ENCODE data around the gene RTN4RL1.

RTN4RL1 gene

DNA sequence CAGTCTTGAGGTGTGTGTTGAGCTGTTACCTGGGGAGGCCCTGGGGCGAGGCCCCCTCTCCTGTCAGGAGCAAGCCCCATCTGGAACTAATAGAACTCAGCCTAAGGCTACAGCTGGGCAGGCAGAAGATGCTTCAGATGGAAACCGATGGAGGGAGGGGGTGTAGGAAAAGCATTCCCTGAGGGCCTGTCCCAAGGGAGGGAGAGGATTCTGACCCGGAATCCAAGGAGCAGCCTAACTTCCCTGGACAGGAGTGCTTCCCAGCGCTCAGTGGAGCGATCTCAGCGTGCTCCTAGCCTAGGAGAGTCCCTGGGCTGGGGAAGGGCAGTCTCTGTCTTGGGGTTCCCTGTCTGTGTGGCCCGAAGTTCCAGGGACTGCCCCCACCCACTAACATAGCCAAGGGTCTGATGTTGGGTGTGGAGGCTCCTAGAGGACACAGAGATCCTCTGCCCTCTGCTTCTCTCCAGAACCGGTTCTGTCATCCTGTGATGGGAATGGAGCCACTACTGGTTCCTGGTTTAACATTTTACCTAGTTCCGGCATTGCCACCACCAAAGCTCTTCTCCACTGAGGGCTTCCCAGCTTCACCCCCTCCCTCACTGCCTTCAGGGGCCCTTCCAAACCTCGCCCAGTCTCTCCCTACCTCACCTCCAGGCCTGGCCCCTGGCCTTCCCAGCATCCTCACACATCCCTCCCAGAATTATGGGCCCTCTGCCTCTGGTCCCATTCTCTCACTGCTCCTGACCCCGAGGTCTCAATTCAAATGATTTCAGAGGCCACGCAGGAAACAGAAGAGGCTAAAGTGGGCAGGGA, 58.7 kb downstream of the RTN4RL1 start:
- Histone ChIP-seq H3K36me3 (ENCODE audit: control insufficient read depth, insufficient read depth, low read length) (no peaks in the 10 kb centered on the region), H3K9me3 (ENCODE audit: control insufficient read depth, insufficient read depth, low read depth, low read length) (peaks cover 2% of the 10 kb centered on the region; the same call in 1 of the 2 replicates), H3K27me3 (ENCODE audit: control insufficient read depth, insufficient read depth, low read length) (peaks cover 15% of the 10 kb centered on the region; the same call in 1 of the 2 replicates), H3K9ac (ENCODE audit: low read length) (no peak overlapping the region), H3K27ac (ENCODE audit: low read depth, low read length) (no peak overlapping the region), H3K4me3 (ENCODE audit: low read depth, low read length) (no peak overlapping the region), H3K4me1 (ENCODE audit: control insufficient read depth, insufficient read depth, low read length) (peaks cover 27% of the 10 kb centered on the region)

DNA sequence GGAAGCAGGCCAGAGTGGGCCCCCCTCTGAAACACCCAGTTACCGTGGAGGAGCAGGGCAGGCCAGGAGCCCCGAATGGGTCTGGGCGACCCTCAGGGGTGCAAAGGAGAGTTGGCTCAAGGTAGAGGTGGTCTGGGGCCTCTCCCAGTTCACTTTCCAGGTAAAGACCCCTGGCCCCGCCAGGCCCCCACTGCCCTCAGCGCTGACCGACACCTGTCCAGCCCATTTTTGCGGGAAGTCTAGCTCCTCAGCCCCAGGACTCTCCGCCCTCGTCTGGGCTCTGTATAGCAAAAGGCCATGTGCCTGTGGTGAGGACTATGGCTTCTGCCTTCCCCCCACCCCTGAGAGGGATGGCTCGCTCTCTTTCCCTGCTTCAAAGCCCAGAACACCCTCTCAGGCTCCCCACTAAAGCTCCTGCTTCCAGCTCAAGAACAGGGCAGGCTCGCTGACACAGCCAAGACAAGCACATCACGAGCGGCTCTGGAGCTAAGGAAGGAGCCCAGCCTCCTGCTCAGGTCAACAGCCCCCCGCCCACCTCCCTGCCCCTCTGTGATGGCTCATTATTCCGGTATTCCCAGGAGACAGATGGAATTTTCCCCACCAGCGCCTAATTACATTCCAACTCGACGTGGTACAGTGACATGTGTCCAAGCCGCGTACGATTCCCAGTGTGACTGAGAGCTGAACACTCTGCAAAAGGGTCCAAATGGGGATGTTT, 59.4 kb downstream of the RTN4RL1 start:
- H3K4me3 ChIP-seq (ENCODE audit: low read depth, low read length): no peak overlapping the region
- H3K27ac ChIP-seq (ENCODE audit: low read depth, low read length): no peak overlapping the region

DNA sequence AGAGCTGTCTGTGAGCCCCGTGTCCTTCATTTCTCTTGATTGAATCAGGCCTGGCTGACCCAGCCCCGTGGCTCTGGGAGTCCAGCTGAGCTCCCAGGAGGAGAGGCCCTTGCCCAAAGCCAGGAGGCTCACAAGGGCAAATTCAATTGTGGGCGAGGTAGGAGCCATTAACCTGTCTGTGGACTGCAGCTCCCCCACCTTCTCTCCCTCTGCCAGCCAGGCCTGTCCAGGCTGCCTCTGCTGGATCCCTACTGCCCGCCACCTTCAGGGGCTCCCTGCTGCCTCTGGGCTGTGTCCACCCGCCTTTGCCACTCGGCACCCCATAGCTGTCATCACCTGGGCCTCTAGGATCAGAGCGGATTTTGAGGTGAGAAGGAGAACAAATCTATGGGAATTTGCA, 61.9 kb downstream of the RTN4RL1 start:
- Histone ChIP-seq H3K27me3 (ENCODE audit: control insufficient read depth, insufficient read depth, low read length) (peaks cover 31% of the 10 kb centered on the region), H3K27ac (ENCODE audit: low read depth, low read length) (no peak overlapping the region), H3K9me3 (ENCODE audit: control insufficient read depth, insufficient read depth, low read depth, low read length) (no peaks in the 10 kb centered on the region), H3K4me1 (ENCODE audit: control insufficient read depth, insufficient read depth, low read length) (peaks cover 37% of the 10 kb centered on the region), H3K4me3 (ENCODE audit: low read depth, low read length) (no peak overlapping the region), H3K9ac (ENCODE audit: low read length) (no peak overlapping the region), H3K36me3 (ENCODE audit: control insufficient read depth, insufficient read depth, low read length) (no peaks in the 10 kb centered on the region)

More for the DNA sequence above, 59.4 kb downstream of the RTN4RL1 start:
- Histone ChIP-seq H3K9ac (ENCODE audit: low read length) (no peak overlapping the region), H3K36me3 (ENCODE audit: control insufficient read depth, insufficient read depth, low read length) (no peaks in the 10 kb centered on the region), H3K4me1 (ENCODE audit: control insufficient read depth, insufficient read depth, low read length) (peaks cover 31% of the 10 kb centered on the region), H3K9me3 (ENCODE audit: control insufficient read depth, insufficient read depth, low read depth, low read length) (no peaks in the 10 kb centered on the region; the same call in 1 of the 2 replicates), H3K27me3 (ENCODE audit: control insufficient read depth, insufficient read depth, low read length) (peaks cover 13% of the 10 kb centered on the region; the same call in 1 of the 2 replicates)

DNA sequence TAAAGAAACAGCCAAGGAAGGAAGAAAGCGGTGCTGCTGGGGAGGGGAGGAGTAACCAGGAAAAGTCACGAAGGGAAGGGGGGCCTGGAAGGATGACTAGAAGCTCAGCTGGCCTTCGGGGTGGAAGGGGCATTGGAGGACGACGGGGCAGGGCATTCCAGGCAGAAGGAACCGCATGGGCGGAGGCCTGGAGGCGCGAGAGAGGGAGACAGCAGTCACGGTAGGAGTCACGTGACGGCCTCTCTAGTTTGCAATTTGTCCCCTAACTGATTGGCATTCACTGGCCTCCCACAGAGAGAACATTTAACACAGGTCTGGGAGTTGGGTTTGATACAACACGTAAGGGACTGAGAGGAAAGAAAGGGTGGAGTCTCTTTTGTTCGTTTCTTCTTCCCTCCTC, 63.9 kb downstream of the RTN4RL1 start:
- no peak overlapping the region for H3K27ac ChIP-seq (ENCODE audit: low read depth, low read length)
- peaks cover 49% of the 10 kb centered on the region for H3K27me3 ChIP-seq (ENCODE audit: control insufficient read depth, insufficient read depth, low read length)
- H3K36me3 ChIP-seq (ENCODE audit: control insufficient read depth, insufficient read depth, low read length): no peaks in the 10 kb centered on the region
- peaks cover 20% of the 10 kb centered on the region; the same call in 1 of the 2 replicates for H3K4me1 ChIP-seq (ENCODE audit: control insufficient read depth, insufficient read depth, low read length)
- H3K4me3 ChIP-seq (ENCODE audit: low read depth, low read length): peak overlapping the region; percentile 15; the same call in 1 of the 2 replicates
- H3K9ac ChIP-seq (ENCODE audit: low read length): no peak overlapping the region
- H3K9me3 ChIP-seq (ENCODE audit: control insufficient read depth, insufficient read depth, low read depth, low read length): no peaks in the 10 kb centered on the region

DNA sequence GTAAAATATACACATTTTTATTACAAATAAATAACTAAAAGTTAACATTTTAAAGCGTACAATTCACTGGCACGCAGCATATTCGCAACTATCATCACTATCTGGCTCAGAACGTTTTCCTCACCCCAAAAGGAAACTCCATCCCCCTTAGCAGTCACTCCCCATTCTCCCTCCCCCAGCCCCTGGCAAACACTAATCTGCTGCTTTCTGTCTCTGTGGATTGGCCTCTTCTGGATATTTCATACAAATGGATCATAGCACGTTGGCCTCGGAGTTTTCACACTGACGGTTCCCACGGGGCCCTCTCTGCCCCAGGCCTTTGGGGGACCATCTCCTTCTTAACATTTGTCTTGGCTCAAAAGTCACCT, 64.6 kb downstream of the RTN4RL1 start:
- no peaks in the 10 kb centered on the region for H3K36me3 ChIP-seq (ENCODE audit: control insufficient read depth, insufficient read depth, low read length)
- H3K4me1 ChIP-seq (ENCODE audit: control insufficient read depth, insufficient read depth, low read length): peaks cover 21% of the 10 kb centered on the region; the same call in 1 of the 2 replicates
- H3K4me3 ChIP-seq (ENCODE audit: low read depth, low read length): no peak overlapping the region
- no peak overlapping the region for H3K27ac ChIP-seq (ENCODE audit: low read depth, low read length)
- peaks cover 54% of the 10 kb centered on the region for H3K27me3 ChIP-seq (ENCODE audit: control insufficient read depth, insufficient read depth, low read length)
- H3K9me3 ChIP-seq (ENCODE audit: control insufficient read depth, insufficient read depth, low read depth, low read length): no peaks in the 10 kb centered on the region
- H3K9ac ChIP-seq (ENCODE audit: low read length): no peak overlapping the region

DNA sequence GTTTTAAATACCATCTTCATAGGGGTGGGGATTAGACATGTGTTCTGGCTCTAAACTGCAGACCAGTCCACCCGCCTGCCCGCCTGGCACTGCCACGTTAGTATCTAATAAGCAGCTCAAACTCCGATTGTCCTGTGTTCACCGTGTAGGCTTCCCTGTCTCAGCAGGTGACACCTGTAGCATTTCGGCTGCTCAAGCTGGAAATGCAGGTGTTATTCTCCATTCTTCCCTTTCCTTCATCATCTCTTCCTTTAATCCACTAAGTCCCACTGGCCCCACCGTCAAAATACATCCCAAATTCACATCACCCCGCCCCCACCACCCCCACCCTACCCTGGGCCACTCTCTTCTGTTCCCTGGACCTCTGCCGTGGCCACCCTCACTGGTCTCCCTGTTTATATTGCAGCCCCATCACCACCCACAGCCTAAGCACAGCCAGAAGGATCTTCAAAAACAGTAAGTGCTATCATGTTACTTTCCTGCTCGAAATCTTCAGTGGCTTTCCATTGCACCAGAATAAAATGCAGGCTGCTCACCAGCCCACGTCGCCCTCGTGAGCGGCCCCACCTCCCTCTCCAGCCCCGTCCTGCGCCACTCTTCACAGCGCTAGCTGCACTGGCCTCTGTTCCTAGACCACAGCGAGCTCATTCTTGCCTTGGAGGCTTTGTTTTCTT, 65.1 kb downstream of the RTN4RL1 start:
- H3K36me3 ChIP-seq (ENCODE audit: control insufficient read depth, insufficient read depth, low read length): no peaks in the 10 kb centered on the region
- H3K27ac ChIP-seq (ENCODE audit: low read depth, low read length): no peak overlapping the region
- no peak overlapping the region for H3K9ac ChIP-seq (ENCODE audit: low read length)
- H3K27me3 ChIP-seq (ENCODE audit: control insufficient read depth, insufficient read depth, low read length): peaks cover 57% of the 10 kb centered on the region
- peaks cover 21% of the 10 kb centered on the region; the same call in 1 of the 2 replicates for H3K4me1 ChIP-seq (ENCODE audit: control insufficient read depth, insufficient read depth, low read length)
- no peaks in the 10 kb centered on the region for H3K9me3 ChIP-seq (ENCODE audit: control insufficient read depth, insufficient read depth, low read depth, low read length)
- no peak overlapping the region for H3K4me3 ChIP-seq (ENCODE audit: low read depth, low read length)

DNA sequence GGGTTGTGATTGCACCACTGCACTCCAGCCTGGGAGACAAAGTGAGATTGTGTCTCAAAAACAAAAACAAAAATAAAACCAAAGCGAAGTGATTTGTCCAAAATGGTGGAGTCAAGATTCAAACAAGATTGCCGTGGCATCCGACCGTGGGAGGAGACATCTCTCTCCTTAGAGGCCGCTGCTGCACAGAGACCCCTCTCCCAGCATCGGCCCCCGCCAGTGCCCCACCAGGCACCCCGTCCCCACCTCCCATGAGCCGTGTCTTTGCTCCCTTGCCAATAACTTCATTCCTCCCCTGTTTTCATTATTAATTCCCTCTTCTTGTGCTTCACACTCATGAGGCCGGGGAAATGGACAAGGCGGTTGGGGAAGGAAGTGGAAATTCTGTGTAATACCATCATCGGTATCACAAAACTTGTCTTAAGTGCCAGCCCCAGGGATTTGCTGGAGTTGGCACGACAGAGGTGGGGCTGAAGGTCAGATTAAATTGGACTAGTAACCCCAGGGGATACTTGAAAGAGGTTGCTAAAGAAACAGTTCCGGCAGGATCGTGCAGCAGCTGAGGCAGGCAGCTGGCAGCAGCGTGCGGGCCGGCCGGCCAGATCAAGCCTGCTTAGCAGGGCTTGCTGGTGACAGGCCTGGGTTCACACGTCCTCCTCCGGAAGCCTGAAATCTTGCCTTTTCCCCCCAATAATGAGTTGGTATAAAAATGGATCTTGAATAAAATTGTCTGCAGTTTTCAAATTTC, 66.8 kb downstream of the RTN4RL1 start:
- Histone ChIP-seq H3K27me3 (ENCODE audit: control insufficient read depth, insufficient read depth, low read length) (peaks cover 72% of the 10 kb centered on the region), H3K27ac (ENCODE audit: low read depth, low read length) (no peak overlapping the region), H3K4me1 (ENCODE audit: control insufficient read depth, insufficient read depth, low read length) (peaks cover 20% of the 10 kb centered on the region; the same call in 1 of the 2 replicates), H3K9me3 (ENCODE audit: control insufficient read depth, insufficient read depth, low read depth, low read length) (no peaks in the 10 kb centered on the region), H3K36me3 (ENCODE audit: control insufficient read depth, insufficient read depth, low read length) (no peaks in the 10 kb centered on the region), H3K4me3 (ENCODE audit: low read depth, low read length) (no peak overlapping the region), H3K9ac (ENCODE audit: low read length) (no peak overlapping the region)

DNA sequence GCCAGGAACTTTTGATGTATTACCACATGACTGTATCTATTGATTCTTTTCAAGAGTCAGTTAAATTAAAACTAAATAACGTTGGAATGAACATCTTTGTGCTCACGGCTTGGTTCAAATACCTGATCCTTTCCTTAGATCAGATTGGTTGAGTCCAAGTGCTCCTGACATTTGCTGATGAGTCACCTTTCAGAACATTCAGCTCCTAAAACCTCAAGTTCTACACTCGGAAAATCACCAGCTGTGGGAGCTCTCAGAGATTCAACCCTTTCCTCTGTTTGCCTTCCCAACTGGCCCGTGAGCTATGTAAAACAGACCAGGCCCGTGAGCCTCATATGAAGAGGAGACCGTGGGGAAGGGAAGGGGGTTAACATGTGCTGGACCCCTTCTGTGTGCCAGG, 68.1 kb downstream of the RTN4RL1 start:
- Histone ChIP-seq H3K27ac (ENCODE audit: low read depth, low read length) (no peak overlapping the region), H3K9me3 (ENCODE audit: control insufficient read depth, insufficient read depth, low read depth, low read length) (no peaks in the 10 kb centered on the region), H3K4me1 (ENCODE audit: control insufficient read depth, insufficient read depth, low read length) (peaks cover 16% of the 10 kb centered on the region; the same call in 1 of the 2 replicates), H3K9ac (ENCODE audit: low read length) (no peak overlapping the region), H3K27me3 (ENCODE audit: control insufficient read depth, insufficient read depth, low read length) (peaks cover 80% of the 10 kb centered on the region), H3K4me3 (ENCODE audit: low read depth, low read length) (no peak overlapping the region), H3K36me3 (ENCODE audit: control insufficient read depth, insufficient read depth, low read length) (no peaks in the 10 kb centered on the region)

DNA sequence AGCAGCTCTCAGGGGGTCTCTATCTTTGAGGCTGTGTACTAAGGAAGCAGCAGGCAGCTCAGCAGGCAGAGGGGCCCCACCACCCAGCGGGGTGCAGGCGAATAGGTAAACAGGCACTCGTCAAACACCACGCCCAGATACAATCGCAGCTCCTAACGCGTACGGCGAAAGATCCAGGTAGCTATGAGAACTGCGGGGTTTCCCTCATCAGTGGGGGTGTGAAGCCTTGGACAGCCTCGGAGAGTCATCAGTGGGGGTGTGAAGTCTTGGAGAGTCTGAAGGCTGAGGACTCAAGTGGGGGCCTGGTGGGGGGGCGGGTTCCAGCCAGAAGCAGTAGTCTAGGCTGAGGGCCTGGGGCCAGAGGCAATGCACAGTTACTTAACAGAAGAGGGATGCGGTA, 69.0 kb downstream of the RTN4RL1 start:
- Histone ChIP-seq H3K9me3 (ENCODE audit: control insufficient read depth, insufficient read depth, low read depth, low read length) (no peaks in the 10 kb centered on the region), H3K9ac (ENCODE audit: low read length) (no peak overlapping the region), H3K27ac (ENCODE audit: low read depth, low read length) (no peak overlapping the region), H3K36me3 (ENCODE audit: control insufficient read depth, insufficient read depth, low read length) (no peaks in the 10 kb centered on the region), H3K4me3 (ENCODE audit: low read depth, low read length) (no peak overlapping the region), H3K4me1 (ENCODE audit: control insufficient read depth, insufficient read depth, low read length) (peaks cover 16% of the 10 kb centered on the region; the same call in 1 of the 2 replicates), H3K27me3 (ENCODE audit: control insufficient read depth, insufficient read depth, low read length) (peaks cover 87% of the 10 kb centered on the region)

DNA sequence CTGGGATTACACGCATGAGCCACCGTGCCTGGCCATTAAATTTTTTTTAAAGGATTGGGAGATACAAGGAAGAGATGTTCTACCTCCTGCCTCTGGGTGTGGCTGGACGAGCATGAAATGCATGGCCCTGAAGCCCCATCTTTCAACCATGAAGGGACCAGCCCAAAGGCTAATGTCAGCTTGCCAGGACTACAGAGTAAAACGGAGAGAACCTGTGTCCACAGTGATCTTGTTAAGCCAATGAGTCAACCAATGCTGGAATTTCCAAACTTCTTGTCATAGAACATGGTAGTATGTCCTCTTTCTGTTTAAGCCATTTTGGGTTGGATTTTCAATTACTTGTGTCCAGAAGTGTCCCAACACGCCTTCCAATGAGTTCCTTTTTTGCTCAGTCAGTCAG, 71.3 kb downstream of the RTN4RL1 start:
- no peaks in the 10 kb centered on the region for H3K9me3 ChIP-seq (ENCODE audit: control insufficient read depth, insufficient read depth, low read depth, low read length)
- H3K27me3 ChIP-seq (ENCODE audit: control insufficient read depth, insufficient read depth, low read length): peaks cover 65% of the 10 kb centered on the region
- no peak overlapping the region for H3K4me3 ChIP-seq (ENCODE audit: low read depth, low read length)
- H3K36me3 ChIP-seq (ENCODE audit: control insufficient read depth, insufficient read depth, low read length): no peaks in the 10 kb centered on the region
- H3K27ac ChIP-seq (ENCODE audit: low read depth, low read length): no peak overlapping the region
- H3K4me1 ChIP-seq (ENCODE audit: control insufficient read depth, insufficient read depth, low read length): peaks cover 6% of the 10 kb centered on the region; the same call in 1 of the 2 replicates
- no peak overlapping the region for H3K9ac ChIP-seq (ENCODE audit: low read length)
